Stimulated activated CD8-positive, alpha-beta memory T cell treated with anti-CD3 and anti-CD28 coated beads, Interleukin-12 subunit alpha, Interleukin-12 subunit beta, amount 100 ng/mL, for 24 hours (primary cell): ENCODE results near the gene TPGS2.
"Not testable (repeated sequence)": the region's sequence is repeated elsewhere in the genome, so short reads cannot be mapped to it uniquely, and the experiment has no call there.

Experiments used
- DNase-seq: peaks from one replicate; pipeline ENCODE4 v3.0.0-alpha.2; 2020; ENCODE audit errors: extremely low read depth

TPGS2 gene

GRCh38 chr18:36776650-36777049, 52.2 kb downstream of the TPGS2 start:
- no peak for DNase-seq

- no peak for DNase-seq
Measured at GRCh38 chr18:36775396-36775795, 53.4 kb downstream of the TPGS2 start.

- DNase-seq = no peak
Measured at GRCh38 chr18:36772241-36772723, 56.5 kb downstream of the TPGS2 start.

- DNase-seq = no peak
Measured at GRCh38 chr18:36771245-36771644, 57.6 kb downstream of the TPGS2 start.

GRCh38 chr18:36770315-36770946, 58.4 kb downstream of the TPGS2 start:
- DNase-seq = no peak

- no peak for DNase-seq
Measured at GRCh38 chr18:36769611-36770314, 59.0 kb downstream of the TPGS2 start.

GRCh38 chr18:36769172-36769571, 59.6 kb downstream of the TPGS2 start:
- no peak for DNase-seq

GRCh38 chr18:36766836-36767235, 62.0 kb downstream of the TPGS2 start:
- DNase-seq = no peak

- not testable (repeated sequence) for DNase-seq
Measured at GRCh38 chr18:36762965-36763364, 65.8 kb downstream of the TPGS2 start.

GRCh38 chr18:36762074-36762473, 66.7 kb downstream of the TPGS2 start:
- no peak for DNase-seq

- DNase-seq = no peak
Measured at GRCh38 chr18:36761186-36761698, 67.6 kb downstream of the TPGS2 start.

- no peak for DNase-seq
Measured at GRCh38 chr18:36760598-36760997, 68.2 kb downstream of the TPGS2 start.

- no peak for DNase-seq
Measured at GRCh38 chr18:36759167-36759776, 69.5 kb downstream of the TPGS2 start.

GRCh38 chr18:36758623-36759022, 70.2 kb downstream of the TPGS2 start:
- no peak for DNase-seq

- DNase-seq = no peak
Measured at GRCh38 chr18:36757991-36758390, 70.8 kb downstream of the TPGS2 start.

- DNase-seq = no peak
Measured at GRCh38 chr18:36757081-36757480, 71.7 kb downstream of the TPGS2 start.

GRCh38 chr18:36756242-36756641, 72.6 kb downstream of the TPGS2 start:
- DNase-seq = no peak

- DNase-seq = no peak
Measured at GRCh38 chr18:36752929-36753865, 75.6 kb downstream of the TPGS2 start.

- DNase-seq = no peak
Measured at GRCh38 chr18:36745219-36745975, 83.4 kb downstream of the TPGS2 start.

- no peak for DNase-seq
Measured at GRCh38 chr18:36744261-36744876, 84.4 kb downstream of the TPGS2 start.
